ENCODE measurements around the gene SCN5A. TPM values are rescaled to one million over a fixed set of nuclear protein-coding genes. Genes with fewer than 3 reads are reported as not detected.

SCN5A gene
- total and polyA plus RNA-seq, 3 donors from 2014 or later = 0.63 to 0.99 (median 0.73) TPM

Small RNA genes lying within 50 kb of the gene (small RNA-seq; reads per million reads assigned to genes)
- 0 reads per million in 2 donors for gene RF00019

Other genes starting within 250 kb of the SCN5A start
- 10 to 100 TPM; 22.9 to 24.2 TPM for gene ACVR2B, start 195.8 kb downstream of the SCN5A start, total RNA-seq
- 7.3 TPM for gene ACVR2B, start 195.8 kb downstream of the SCN5A start, polyA plus RNA-seq (ENCODE audit: insufficient read depth, low read depth, low replicate concordance)
- gene EXOG, start 153.3 kb downstream of the SCN5A start, total RNA-seq = 10 to 100 TPM; 15.7 to 17.3 TPM
- 14.8 TPM for gene EXOG, start 153.3 kb downstream of the SCN5A start, polyA plus RNA-seq (ENCODE audit: insufficient read depth, low read depth, low replicate concordance)
- under 1 TPM; 0.19 to 0.24 TPM for gene SCN10A, start 166.5 kb upstream of the SCN5A start, total RNA-seq
- 0.53 TPM for gene SCN10A, start 166.5 kb upstream of the SCN5A start, polyA plus RNA-seq (ENCODE audit: insufficient read depth, low read depth, low replicate concordance)